ENCODE data around the gene ID2.

ID2 gene

GRCh38 chr2:8729939-8730338 lies 48.1 kb downstream of the ID2 start:
- DNase-seq (ENCODE audit: low read depth), result no peak
- H3K4me3 ChIP-seq (ENCODE audit: low read length), result no peak overlapping the region
- no peak for TF ChIP-seq CTCF (IDR thresholded peaks at IDR 0.05; ENCODE audit: insufficient read depth, low read depth, low read length, missing control alignments)

- H3K4me3 ChIP-seq (ENCODE audit: low read length), result no peak overlapping the region
- TF ChIP-seq CTCF (IDR thresholded peaks at IDR 0.05; ENCODE audit: insufficient read depth, low read depth, low read length, missing control alignments), result no peak
- DNase-seq (ENCODE audit: low read depth), result no peak
Observed at GRCh38 chr2:8732601-8733000, 50.7 kb downstream of the ID2 start.

Measured in epithelial cell of esophagus (primary cell).